ENCODE measurements around the gene SLC22A14.

DNA sequence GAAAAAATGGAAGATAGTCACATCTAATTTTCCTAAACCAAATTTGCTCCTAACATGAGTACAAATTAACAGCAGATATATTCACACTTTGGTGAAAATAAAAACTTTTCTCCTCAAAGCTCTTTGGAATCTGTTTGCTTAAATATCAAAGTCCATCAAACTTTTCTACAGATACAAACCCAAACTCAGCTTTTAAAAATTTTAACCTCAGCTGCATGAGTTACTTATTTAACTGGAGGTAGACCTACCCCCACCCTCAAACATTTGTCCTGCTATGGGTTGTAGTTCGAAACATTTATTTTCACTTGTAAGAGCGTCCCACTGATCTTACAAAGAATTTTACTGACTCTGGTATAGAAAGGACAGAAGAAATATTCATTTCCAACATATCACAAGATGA, 55.6 kb downstream of the SLC22A14 start:
- no peak for TF ChIP-seq POLR2A (IDR thresholded peaks at IDR 0.05; ENCODE audit: low read depth, low read length)
- no peak for TF ChIP-seq TAF1 (IDR thresholded peaks at IDR 0.05; ENCODE audit: borderline replicate concordance, low read depth, low read length)

Data from GM12892 (cell line).